HFFc6 (cell line): ENCODE measurements around the gene SUCLG1. TPM values are rescaled to one million over a fixed set of nuclear protein-coding genes. Genes with fewer than 3 reads are reported as not detected.

Source experiments
- DNase-seq: peaks from one replicate; pipeline ENCODE4 v3.0.0-alpha.2; 2018
- H3K27ac Mint-ChIP-seq: 2 replicates; pipeline ENCODE4 v1.8.0; 2020; ENCODE audit warnings: mild to moderate bottlenecking, mixed read lengths
- H3K27me3 Mint-ChIP-seq: 2 replicates; pipeline ENCODE4 v1.8.0; 2021; ENCODE audit warnings: mild to moderate bottlenecking, moderate library complexity, mixed read lengths; ENCODE audit not compliant: insufficient read depth
- H3K36me3 Mint-ChIP-seq: 2 replicates; pipeline ENCODE4 v1.8.0; 2021; ENCODE audit warnings: low read depth, mixed read lengths
- H3K4me1 Mint-ChIP-seq: 2 replicates; pipeline ENCODE4 v1.8.0; 2020; ENCODE audit warnings: low read depth, mixed read lengths
- H3K4me3 Mint-ChIP-seq: 2 replicates; pipeline ENCODE4 v1.8.0; 2020; ENCODE audit warnings: mild to moderate bottlenecking, moderate library complexity, mixed read lengths
- H3K9me3 Mint-ChIP-seq: 2 replicates; pipeline ENCODE4 v1.8.0; 2020; ENCODE audit warnings: mild to moderate bottlenecking, mixed read lengths
- CTCF ChIP-seq: fragments of 200-600 bp; sonication (generic); IDR thresholded peaks from 2 replicates; pipeline ENCODE4 v1.5.0; 2021; ENCODE audit warnings: antibody characterized with exemption, mild to moderate bottlenecking
- total RNA-seq, 6 experiments: library from RNA; stranded (reverse); fragmentation: NEBNext Ultra II Directional; extraction: Animal tissue kit (Norgen Biotek cat#: 25700); gene quantifications; 2 replicates in 1 of 6; 3 replicates in 5 of 6; pipeline ENCODE4 v1.2.3, GENCODE V29; 2021

The SUCLG1 gene
- total RNA-seq, 6 experiments from 2014 or later = 72.5 to 84.9 (median 79.2) TPM

GRCh38 chr2:84435345-84436025 lies 23.6 kb downstream of the SUCLG1 start:
- Mint-ChIP-seq H3K27me3 (no peaks in the 10 kb centered on the region), H3K9me3 (no peaks in the 10 kb centered on the region), H3K36me3 (peaks cover 42% of the 10 kb centered on the region), H3K27ac (peak overlapping the region; percentile 48), H3K4me1 (peaks cover 23% of the 10 kb centered on the region), H3K4me3 (no peak overlapping the region)
- no peak for TF ChIP-seq CTCF
- peak; percentile 50 for DNase-seq

DNA sequence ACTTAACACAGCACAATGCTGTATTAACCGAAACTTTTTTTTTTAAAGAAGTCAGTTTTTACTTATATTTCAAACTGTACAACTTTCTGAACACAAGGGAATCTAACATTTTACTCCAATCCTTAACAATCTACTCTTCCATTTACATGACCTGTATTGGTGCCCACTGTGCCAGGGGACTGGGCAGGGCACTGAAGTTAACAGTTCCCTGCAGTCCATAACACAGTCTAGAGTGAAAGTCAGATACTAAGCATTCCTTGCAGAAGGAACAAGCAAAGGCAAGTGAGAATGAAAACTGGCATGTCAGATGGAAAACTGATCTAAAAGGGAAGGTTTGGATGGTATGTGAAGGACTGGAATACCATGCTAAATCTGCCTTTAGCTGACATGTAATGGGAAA lies 29.8 kb downstream of the SUCLG1 start:
- no peak overlapping the region for H3K27ac Mint-ChIP-seq
- H3K4me3 Mint-ChIP-seq = no peak overlapping the region
- H3K4me1 Mint-ChIP-seq = peaks cover 13% of the 10 kb centered on the region
- peaks cover 30% of the 10 kb centered on the region for H3K36me3 Mint-ChIP-seq
- DNase-seq = no peak
- no peaks in the 10 kb centered on the region for H3K27me3 Mint-ChIP-seq
- TF ChIP-seq CTCF = no peak
- H3K9me3 Mint-ChIP-seq = no peaks in the 10 kb centered on the region

DNA sequence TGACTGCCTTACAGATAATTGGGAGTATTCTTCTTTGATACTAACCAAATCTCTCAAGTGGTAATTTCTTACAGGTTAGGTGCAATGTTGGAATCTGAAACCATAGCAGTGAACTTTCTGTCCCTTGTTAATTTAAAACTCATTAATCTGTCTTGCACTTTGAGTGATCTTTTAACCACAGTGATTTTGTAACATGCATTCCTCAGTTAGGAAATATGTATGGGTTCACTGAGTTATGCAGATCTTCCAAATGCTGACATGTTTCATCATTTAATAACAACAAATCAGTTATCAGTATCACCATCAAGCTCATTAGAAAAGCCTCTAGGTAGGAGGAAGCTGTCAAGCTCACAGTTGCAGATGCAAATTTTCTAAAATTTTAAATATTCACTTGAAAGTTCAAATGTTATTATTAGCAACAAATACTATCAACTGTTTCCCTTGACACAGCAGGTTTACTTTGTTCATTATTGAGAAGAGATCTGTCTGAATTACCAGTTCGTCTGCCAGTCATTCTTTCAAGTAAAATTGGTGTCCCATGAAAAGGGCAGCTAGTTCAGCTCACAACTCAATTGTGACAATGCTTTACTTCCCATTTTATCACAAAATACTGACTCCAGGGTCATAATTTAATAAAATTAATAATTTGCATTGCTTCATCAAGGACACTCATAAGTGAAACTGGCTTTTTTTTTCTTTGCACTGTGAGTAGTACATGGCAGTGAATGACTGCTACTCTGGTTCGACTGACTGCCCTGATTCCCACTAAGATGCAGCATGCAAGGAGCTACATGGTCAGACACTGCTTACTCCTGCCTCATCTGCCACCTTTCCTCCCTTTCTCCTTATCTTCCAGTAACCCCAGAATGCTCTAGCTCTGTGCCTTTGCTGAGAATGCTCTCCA lies 31.6 kb downstream of the SUCLG1 start:
- peaks cover 34% of the 10 kb centered on the region for H3K36me3 Mint-ChIP-seq
- peaks cover 13% of the 10 kb centered on the region for H3K4me1 Mint-ChIP-seq
- no peak for DNase-seq
- no peak for TF ChIP-seq CTCF
- peak overlapping the region; percentile 38 for H3K27ac Mint-ChIP-seq
- no peak overlapping the region for H3K4me3 Mint-ChIP-seq
- no peaks in the 10 kb centered on the region for H3K9me3 Mint-ChIP-seq
- H3K27me3 Mint-ChIP-seq = no peaks in the 10 kb centered on the region

DNA sequence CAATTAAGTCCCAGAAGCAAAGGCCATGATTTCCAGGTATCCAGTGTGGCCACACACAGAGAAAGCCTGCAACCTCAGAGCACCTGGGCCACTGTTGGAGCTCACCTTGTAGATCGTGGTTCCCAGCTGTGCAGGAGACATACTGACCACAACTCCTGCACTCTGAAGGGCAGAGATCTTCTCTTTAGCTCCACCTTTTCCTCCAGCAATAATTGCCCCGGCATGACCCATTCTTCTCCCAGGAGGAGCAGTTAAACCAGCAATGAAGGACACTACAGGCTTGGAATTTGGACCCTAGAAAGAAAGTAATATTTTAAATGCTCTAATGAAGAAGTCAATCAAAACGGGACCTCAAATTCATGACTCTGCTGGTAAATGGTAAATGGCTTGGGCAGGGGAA lies 33.8 kb downstream of the SUCLG1 start:
- no peak for DNase-seq
- Mint-ChIP-seq H3K27me3 (peaks cover 1% of the 10 kb centered on the region; the same call in 1 of the 2 replicates), H3K27ac (no peak overlapping the region), H3K4me3 (no peak overlapping the region), H3K4me1 (peaks cover 13% of the 10 kb centered on the region), H3K36me3 (peaks cover 30% of the 10 kb centered on the region), H3K9me3 (no peaks in the 10 kb centered on the region)
- no peak for TF ChIP-seq CTCF

GRCh38 chr2:84424152-84424551 lies 34.9 kb downstream of the SUCLG1 start:
- H3K9me3 Mint-ChIP-seq = no peaks in the 10 kb centered on the region
- H3K27me3 Mint-ChIP-seq = peaks cover 1% of the 10 kb centered on the region; the same call in 1 of the 2 replicates
- no peak overlapping the region for H3K27ac Mint-ChIP-seq
- H3K36me3 Mint-ChIP-seq = peaks cover 21% of the 10 kb centered on the region
- H3K4me1 Mint-ChIP-seq = peaks cover 13% of the 10 kb centered on the region
- peak; percentile 78 for TF ChIP-seq CTCF
- H3K4me3 Mint-ChIP-seq = no peak overlapping the region
- DNase-seq = peak; percentile 21
